GM12874 (cell line): Measurements from ENCODE around the gene EFCAB10.

Source experiments
- TF ChIP-seq, protein P1 (sequence below): IDR thresholded peaks from 2 replicates; pipeline ENCODE4 v1.5.1; 2011; ENCODE audit warnings: low read depth, mild to moderate bottlenecking, control low read depth, low read length, moderate library complexity; ENCODE audit not compliant: insufficient read depth

The EFCAB10 gene

DNA sequence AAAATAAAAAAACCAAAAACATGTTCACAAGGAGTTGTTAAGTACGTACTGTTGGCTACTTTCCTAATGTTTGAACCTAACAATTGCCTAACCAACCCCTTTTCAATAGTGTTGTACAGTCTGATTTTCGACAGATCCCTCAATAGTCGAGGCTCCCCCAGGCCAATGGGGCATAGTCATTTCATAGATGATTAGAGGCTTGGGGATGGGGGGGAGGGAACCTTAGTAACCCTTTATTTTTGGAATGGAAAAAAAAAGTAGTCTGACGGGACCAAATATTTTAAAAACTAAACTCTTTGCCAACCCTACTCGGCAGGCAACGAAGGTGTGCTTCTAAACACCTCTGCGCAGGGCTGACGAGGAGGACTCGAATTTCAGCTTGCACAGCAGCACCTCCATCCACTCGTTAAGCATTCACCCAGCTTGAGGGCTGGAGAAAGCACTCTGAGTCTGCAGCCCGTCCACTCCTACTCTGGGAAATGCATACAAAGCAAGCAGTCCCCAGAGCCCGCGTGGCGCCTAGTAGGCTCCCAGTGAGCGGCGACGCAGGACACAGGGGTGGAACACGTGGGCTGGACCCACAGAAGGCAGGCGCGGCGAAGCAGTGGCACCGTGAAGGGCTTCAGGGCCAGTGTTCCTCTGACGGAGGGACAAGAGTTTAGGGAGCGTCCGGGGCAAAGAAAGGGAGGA, 60.1 kb downstream of the EFCAB10 start:
- TF ChIP-seq, protein P1, sequence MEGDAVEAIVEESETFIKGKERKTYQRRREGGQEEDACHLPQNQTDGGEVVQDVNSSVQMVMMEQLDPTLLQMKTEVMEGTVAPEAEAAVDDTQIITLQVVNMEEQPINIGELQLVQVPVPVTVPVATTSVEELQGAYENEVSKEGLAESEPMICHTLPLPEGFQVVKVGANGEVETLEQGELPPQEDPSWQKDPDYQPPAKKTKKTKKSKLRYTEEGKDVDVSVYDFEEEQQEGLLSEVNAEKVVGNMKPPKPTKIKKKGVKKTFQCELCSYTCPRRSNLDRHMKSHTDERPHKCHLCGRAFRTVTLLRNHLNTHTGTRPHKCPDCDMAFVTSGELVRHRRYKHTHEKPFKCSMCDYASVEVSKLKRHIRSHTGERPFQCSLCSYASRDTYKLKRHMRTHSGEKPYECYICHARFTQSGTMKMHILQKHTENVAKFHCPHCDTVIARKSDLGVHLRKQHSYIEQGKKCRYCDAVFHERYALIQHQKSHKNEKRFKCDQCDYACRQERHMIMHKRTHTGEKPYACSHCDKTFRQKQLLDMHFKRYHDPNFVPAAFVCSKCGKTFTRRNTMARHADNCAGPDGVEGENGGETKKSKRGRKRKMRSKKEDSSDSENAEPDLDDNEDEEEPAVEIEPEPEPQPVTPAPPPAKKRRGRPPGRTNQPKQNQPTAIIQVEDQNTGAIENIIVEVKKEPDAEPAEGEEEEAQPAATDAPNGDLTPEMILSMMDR, result no peak

DNA sequence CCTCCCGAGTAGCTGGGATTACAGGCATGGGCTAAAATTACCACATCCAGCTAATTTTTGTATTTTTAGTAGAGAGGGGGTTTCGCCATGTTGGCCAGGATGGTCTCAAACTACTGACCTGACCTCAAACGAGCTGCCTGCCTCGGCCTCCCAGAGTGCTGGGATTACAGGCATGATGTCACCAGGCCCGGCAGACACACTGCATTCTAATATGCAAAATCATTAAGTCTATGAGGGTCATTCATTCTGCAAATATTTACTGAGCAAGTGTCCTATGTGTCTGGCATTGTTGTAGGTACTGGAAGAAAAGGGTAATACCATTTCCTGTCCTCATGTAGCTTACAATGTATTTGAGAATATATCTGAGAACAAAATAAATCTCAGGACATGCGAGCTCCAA, 61.9 kb downstream of the EFCAB10 start:
- TF ChIP-seq, protein P1, result no peak
